GM13977 (cell line): Measurements from ENCODE around the gene PRSS8.

Experiments used
- DNase-seq: peaks from one replicate; pipeline ENCODE4 v3.0.0; 2012; ENCODE audit warnings: low spot score
- in situ Hi-C: fragments of 300-500 bp; cut with MboI; formaldehyde crosslinking; loops from one replicate; pipeline ENCODE4 v1.12.0; 2022; ENCODE audit warnings: low sequenced_read_pairs, low pct_unique_long_range_greater_than_20kb, mixed read lengths, inconsistent platforms; ENCODE audit not compliant: unreplicated experiment
- TF ChIP-seq, protein P1 (sequence below): IDR thresholded peaks from 2 replicates; pipeline ENCODE4 v1.5.1; 2012; ENCODE audit warnings: mild to moderate bottlenecking, control low read depth; ENCODE audit not compliant: insufficient read depth; ENCODE audit errors: extremely low read depth, missing control alignments

The PRSS8 gene

DNA sequence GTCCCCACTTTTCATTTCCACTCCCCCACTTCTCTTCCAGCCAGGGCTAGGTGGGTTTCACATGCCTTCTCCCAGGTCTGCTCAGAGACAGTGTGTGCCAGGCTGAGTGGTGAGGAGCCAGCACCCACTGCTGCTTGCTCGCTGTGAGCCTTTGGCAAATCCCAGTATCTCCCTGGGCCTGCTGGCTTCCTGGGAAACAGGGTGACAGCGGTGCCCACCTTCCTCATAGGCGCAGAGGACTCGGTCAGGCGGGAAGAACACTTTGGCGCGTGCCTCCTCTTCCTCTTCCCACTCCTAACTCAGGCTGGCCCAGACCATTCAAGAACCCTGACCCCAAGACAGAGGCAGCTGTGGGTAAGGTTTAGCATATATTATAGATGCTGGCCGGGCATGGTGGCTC lies 46.3 kb downstream of the PRSS8 start:
- DNase-seq: no peak
- TF ChIP-seq, protein P1, sequence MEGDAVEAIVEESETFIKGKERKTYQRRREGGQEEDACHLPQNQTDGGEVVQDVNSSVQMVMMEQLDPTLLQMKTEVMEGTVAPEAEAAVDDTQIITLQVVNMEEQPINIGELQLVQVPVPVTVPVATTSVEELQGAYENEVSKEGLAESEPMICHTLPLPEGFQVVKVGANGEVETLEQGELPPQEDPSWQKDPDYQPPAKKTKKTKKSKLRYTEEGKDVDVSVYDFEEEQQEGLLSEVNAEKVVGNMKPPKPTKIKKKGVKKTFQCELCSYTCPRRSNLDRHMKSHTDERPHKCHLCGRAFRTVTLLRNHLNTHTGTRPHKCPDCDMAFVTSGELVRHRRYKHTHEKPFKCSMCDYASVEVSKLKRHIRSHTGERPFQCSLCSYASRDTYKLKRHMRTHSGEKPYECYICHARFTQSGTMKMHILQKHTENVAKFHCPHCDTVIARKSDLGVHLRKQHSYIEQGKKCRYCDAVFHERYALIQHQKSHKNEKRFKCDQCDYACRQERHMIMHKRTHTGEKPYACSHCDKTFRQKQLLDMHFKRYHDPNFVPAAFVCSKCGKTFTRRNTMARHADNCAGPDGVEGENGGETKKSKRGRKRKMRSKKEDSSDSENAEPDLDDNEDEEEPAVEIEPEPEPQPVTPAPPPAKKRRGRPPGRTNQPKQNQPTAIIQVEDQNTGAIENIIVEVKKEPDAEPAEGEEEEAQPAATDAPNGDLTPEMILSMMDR: no peak
- in situ Hi-C loops: no loop called here

DNA sequence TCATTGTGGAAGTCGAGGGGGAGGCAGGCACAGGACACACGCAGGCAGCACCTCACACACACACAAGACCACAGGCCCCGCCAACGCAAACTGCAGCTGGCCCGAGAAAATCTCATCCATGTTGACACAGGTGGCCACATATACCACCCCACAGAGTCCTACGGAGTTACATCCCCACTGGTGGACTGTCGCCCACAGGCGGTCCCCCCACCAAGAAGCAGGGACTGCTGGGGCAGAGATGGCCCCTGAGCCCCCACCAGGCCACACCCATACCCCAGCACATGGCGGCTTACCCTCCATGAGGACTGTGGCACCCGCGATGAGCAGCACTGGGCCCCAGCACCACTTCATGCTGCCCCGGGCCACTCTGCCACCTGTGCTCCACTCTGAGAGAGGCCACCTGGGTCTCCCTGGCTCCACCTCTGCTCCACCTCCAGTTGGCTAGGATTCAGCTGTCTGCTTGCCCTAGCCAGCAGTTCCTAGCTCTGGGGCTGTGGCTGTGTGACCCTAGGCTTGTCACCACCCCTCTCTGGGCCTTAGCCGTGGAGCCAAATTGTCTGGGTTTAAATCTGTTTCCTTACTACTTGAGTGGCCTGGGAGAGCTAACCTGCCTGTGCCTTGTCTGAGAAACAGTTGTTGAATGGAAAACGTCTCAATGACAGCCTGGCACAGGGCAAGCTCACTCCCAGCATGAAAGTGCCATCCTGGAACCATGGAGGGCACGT lies 46.9 kb downstream of the PRSS8 start, which contains the start of gene PRSS53:
PRSS53 (minus strand) TSS at position 485 of the 725 bp plus-strand sequence; CDS start at position 351, 134 bp downstream.
- no peak for DNase-seq
- TF ChIP-seq, protein P1: no peak
- in situ Hi-C loops: no loop called here

DNA sequence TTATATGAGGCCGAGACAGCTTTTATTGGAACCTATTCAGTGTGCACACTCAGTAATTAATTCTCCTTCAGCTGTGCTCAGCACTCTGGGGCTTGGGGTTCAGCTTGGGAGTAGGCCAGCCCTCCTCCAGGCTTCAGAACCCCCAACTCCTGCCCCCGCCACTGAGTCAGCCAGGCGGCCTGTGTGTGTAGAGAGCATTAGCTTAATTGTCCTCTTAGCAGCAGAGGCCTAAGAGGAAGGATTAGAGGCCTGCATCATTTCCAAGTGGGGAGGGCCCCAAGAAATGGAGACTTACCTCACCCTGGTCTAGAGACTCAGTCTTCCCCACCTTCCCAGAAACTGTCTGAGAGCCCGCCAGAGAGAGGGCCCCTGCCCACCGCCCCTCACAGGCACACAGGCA lies 47.6 kb downstream of the PRSS8 start:
- in situ Hi-C loops: no loop called here
- DNase-seq: no peak
- TF ChIP-seq, protein P1: no peak

DNA sequence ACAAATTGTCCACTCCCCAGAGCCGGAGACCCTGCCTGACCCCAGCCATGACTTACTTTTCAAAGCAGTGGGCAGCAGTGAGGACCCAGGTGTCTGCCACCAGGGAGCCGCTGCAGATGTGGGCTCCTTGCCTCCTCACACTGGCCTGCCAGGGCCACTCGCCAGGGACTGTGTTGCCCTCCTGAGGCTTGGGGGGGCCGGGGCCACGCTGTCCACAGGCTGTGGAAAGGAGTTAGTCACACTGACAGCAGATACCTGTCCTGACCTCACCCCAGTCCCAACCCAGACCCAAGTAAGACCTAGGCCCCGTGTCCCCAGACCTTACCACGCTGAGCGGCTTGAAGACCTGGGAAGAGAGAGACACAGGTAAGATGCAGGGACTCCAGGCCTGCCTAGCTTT lies 48.0 kb downstream of the PRSS8 start:
- TF ChIP-seq, protein P1: no peak
- no peak for DNase-seq
- in situ Hi-C loops: no loop called here

DNA sequence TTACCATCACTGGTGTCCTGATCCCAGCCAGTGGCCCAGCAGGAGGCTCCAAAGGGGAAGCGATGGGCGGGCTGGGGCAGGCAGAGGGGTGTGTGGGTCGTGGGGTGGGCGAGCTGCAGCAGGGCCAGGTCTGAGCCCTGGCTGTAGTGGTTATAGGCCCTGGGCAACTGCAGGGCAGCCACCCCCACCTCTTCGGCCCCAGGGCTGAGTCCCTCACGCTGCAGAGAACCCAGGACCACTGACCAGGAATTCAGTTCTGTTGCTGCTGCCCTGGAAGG lies 49.0 kb downstream of the PRSS8 start:
- DNase-seq: no peak
- TF ChIP-seq, protein P1: no peak
- in situ Hi-C loops: no loop called here

DNA sequence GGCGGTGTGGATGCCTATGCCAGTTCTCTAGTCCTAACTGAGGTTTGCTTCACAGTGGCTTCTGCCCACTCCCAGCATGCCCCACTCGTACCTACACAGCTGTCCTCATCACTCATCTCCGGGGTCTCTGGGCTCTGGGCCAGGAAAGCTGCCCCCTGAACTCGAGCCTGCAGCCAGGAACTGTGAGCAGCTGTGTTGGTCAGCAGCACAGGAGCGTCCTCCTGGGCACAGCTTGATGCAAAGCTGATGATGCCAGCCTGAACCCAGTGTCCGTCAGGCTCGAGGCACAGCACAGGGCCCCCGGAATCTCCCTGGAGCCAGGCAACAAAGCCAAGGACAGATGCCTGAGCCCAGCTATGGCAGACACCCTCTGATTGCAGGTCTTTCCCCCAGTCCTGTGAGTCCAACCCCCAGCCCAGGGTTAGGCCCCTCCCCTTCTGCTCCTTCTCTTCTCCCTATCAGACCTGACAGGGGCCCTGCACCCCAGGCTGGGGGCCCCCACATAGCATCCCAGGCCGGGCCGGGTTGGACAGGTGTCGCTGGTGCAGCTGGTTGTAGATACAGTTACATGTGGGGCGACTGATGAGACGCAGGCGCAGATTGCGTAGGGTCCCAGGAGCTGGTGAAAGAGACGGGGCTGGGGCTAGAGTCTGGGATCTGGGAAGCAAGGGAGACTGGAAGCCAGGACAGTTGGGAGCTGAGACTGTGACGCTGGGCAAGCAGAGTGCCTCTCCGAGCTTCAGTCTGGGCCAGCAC lies 49.5 kb downstream of the PRSS8 start:
- in situ Hi-C loops: no loop called here
- TF ChIP-seq, protein P1: no peak
- no peak for DNase-seq
